ENCODE data around the gene VN1R2.
"Not testable (repeated sequence)": the region's sequence is repeated elsewhere in the genome, so short reads cannot be mapped to it uniquely, and the experiment has no call there.

VN1R2 gene

GRCh38 chr19:53257715-53258342 lies at the start of gene VN1R2:
Gene VN1R2, plus strand, starts transcription at chr19:53258292. Its CDS starts 84 bp downstream, at chr19:53258376.
- H3K27me3 ChIP-seq (ENCODE audit: control insufficient read depth, insufficient read depth, low read length); H3K36me3 ChIP-seq (ENCODE audit: control insufficient read depth, insufficient read depth, low read length); H3K4me1 ChIP-seq (ENCODE audit: control insufficient read depth, insufficient read depth, low read length): not testable (repeated sequence)

GRCh38 chr19:53211554-53211953 lies 46.5 kb upstream of the VN1R2 start:
- H3K27me3 ChIP-seq (ENCODE audit: control insufficient read depth, insufficient read depth, low read length); H3K36me3 ChIP-seq (ENCODE audit: control insufficient read depth, insufficient read depth, low read length); H3K4me1 ChIP-seq (ENCODE audit: control insufficient read depth, insufficient read depth, low read length); H3K4me3 ChIP-seq (ENCODE audit: low read depth, low read length); H3K9ac ChIP-seq (ENCODE audit: low read depth, low read length): not testable (repeated sequence)
- H3K9me3 ChIP-seq (ENCODE audit: control insufficient read depth, insufficient read depth, low read length) = peaks cover 24% of the 10 kb centered on the region

More at GRCh38 chr19:53257715-53258342, at the start of gene VN1R2:
- not testable (repeated sequence) for H3K4me3 ChIP-seq (ENCODE audit: low read depth, low read length); H3K9me3 ChIP-seq (ENCODE audit: control insufficient read depth, insufficient read depth, low read length); H3K9ac ChIP-seq (ENCODE audit: low read depth, low read length)

- Histone ChIP-seq H3K36me3 (ENCODE audit: control insufficient read depth, insufficient read depth, low read length) (no peaks in the 10 kb centered on the region), H3K9me3 (ENCODE audit: control insufficient read depth, insufficient read depth, low read length) (peaks cover 26% of the 10 kb centered on the region), H3K9ac (ENCODE audit: low read depth, low read length) (no peak overlapping the region), H3K4me3 (ENCODE audit: low read depth, low read length) (no peak overlapping the region), H3K4me1 (ENCODE audit: control insufficient read depth, insufficient read depth, low read length) (no peaks in the 10 kb centered on the region), H3K27me3 (ENCODE audit: control insufficient read depth, insufficient read depth, low read length) (no peaks in the 10 kb centered on the region)
Observed at GRCh38 chr19:53212703-53213320, 45.3 kb upstream of the VN1R2 start.

- not testable (repeated sequence) for H3K4me3 ChIP-seq (ENCODE audit: low read depth, low read length); H3K36me3 ChIP-seq (ENCODE audit: control insufficient read depth, insufficient read depth, low read length); H3K4me1 ChIP-seq (ENCODE audit: control insufficient read depth, insufficient read depth, low read length); H3K9ac ChIP-seq (ENCODE audit: low read depth, low read length); H3K27me3 ChIP-seq (ENCODE audit: control insufficient read depth, insufficient read depth, low read length); H3K9me3 ChIP-seq (ENCODE audit: control insufficient read depth, insufficient read depth, low read length)
Observed at GRCh38 chr19:53222716-53223115, 35.4 kb upstream of the VN1R2 start.

GRCh38 chr19:53224606-53225005 lies 33.5 kb upstream of the VN1R2 start:
- no peak overlapping the region for H3K4me3 ChIP-seq (ENCODE audit: low read depth, low read length)
- H3K4me1 ChIP-seq (ENCODE audit: control insufficient read depth, insufficient read depth, low read length) = no peaks in the 10 kb centered on the region
- H3K9me3 ChIP-seq (ENCODE audit: control insufficient read depth, insufficient read depth, low read length) = no peaks in the 10 kb centered on the region
- H3K27me3 ChIP-seq (ENCODE audit: control insufficient read depth, insufficient read depth, low read length) = no peaks in the 10 kb centered on the region
- no peak overlapping the region for H3K9ac ChIP-seq (ENCODE audit: low read depth, low read length)
- no peaks in the 10 kb centered on the region for H3K36me3 ChIP-seq (ENCODE audit: control insufficient read depth, insufficient read depth, low read length)

- no peak overlapping the region for H3K4me3 ChIP-seq (ENCODE audit: low read depth, low read length)
- peaks cover 31% of the 10 kb centered on the region for H3K9me3 ChIP-seq (ENCODE audit: control insufficient read depth, insufficient read depth, low read length)
- H3K9ac ChIP-seq (ENCODE audit: low read depth, low read length) = no peak overlapping the region
- H3K4me1 ChIP-seq (ENCODE audit: control insufficient read depth, insufficient read depth, low read length) = no peaks in the 10 kb centered on the region
- no peaks in the 10 kb centered on the region for H3K27me3 ChIP-seq (ENCODE audit: control insufficient read depth, insufficient read depth, low read length)
- H3K36me3 ChIP-seq (ENCODE audit: control insufficient read depth, insufficient read depth, low read length) = peaks cover 15% of the 10 kb centered on the region
Observed at GRCh38 chr19:53237114-53237777, 20.8 kb upstream of the VN1R2 start.

GRCh38 chr19:53246498-53246897 lies 11.6 kb upstream of the VN1R2 start:
- H3K36me3 ChIP-seq (ENCODE audit: control insufficient read depth, insufficient read depth, low read length) = peaks cover 25% of the 10 kb centered on the region
- no peak overlapping the region for H3K9ac ChIP-seq (ENCODE audit: low read depth, low read length)
- H3K4me1 ChIP-seq (ENCODE audit: control insufficient read depth, insufficient read depth, low read length) = no peaks in the 10 kb centered on the region
- H3K27me3 ChIP-seq (ENCODE audit: control insufficient read depth, insufficient read depth, low read length) = no peaks in the 10 kb centered on the region
- H3K9me3 ChIP-seq (ENCODE audit: control insufficient read depth, insufficient read depth, low read length) = peaks cover 2% of the 10 kb centered on the region
- H3K4me3 ChIP-seq (ENCODE audit: low read depth, low read length) = no peak overlapping the region

GRCh38 chr19:53254411-53255341 lies 3.4 kb upstream of the VN1R2 start, which contains the start of gene ZNF677:
Gene ZNF677, minus strand, starts transcription at chr19:53254873. Its CDS starts 3,323 bp downstream, at chr19:53251550.
- H3K4me1 ChIP-seq (ENCODE audit: control insufficient read depth, insufficient read depth, low read length) = no peaks in the 10 kb centered on the region
- H3K9ac ChIP-seq (ENCODE audit: low read depth, low read length) = peak within 1 kb of the TSS; percentile 89
- no peaks in the 10 kb centered on the region for H3K27me3 ChIP-seq (ENCODE audit: control insufficient read depth, insufficient read depth, low read length)
- H3K36me3 ChIP-seq (ENCODE audit: control insufficient read depth, insufficient read depth, low read length) = peaks cover 5% of the 10 kb centered on the region
- peak within 1 kb of the TSS; percentile 99 for H3K4me3 ChIP-seq (ENCODE audit: low read depth, low read length)
- H3K9me3 ChIP-seq (ENCODE audit: control insufficient read depth, insufficient read depth, low read length) = peaks cover 6% of the 10 kb centered on the region

GRCh38 chr19:53267623-53268022 lies 9.5 kb downstream of the VN1R2 start, which contains the start of gene VN1R4:
Gene VN1R4, minus strand, starts transcription at chr19:53267723. Its CDS starts 58 bp downstream, at chr19:53267665.
- not testable (repeated sequence) for H3K9me3 ChIP-seq (ENCODE audit: control insufficient read depth, insufficient read depth, low read length); H3K9ac ChIP-seq (ENCODE audit: low read depth, low read length); H3K4me1 ChIP-seq (ENCODE audit: control insufficient read depth, insufficient read depth, low read length); H3K27me3 ChIP-seq (ENCODE audit: control insufficient read depth, insufficient read depth, low read length); H3K4me3 ChIP-seq (ENCODE audit: low read depth, low read length); H3K36me3 ChIP-seq (ENCODE audit: control insufficient read depth, insufficient read depth, low read length)

GRCh38 chr19:53269861-53270260 lies 11.8 kb downstream of the VN1R2 start:
- not testable (repeated sequence) for H3K9ac ChIP-seq (ENCODE audit: low read depth, low read length); H3K27me3 ChIP-seq (ENCODE audit: control insufficient read depth, insufficient read depth, low read length); H3K4me3 ChIP-seq (ENCODE audit: low read depth, low read length); H3K4me1 ChIP-seq (ENCODE audit: control insufficient read depth, insufficient read depth, low read length); H3K9me3 ChIP-seq (ENCODE audit: control insufficient read depth, insufficient read depth, low read length); H3K36me3 ChIP-seq (ENCODE audit: control insufficient read depth, insufficient read depth, low read length)

GRCh38 chr19:53272044-53272443 lies 14.0 kb downstream of the VN1R2 start:
- Histone ChIP-seq H3K4me3 (ENCODE audit: low read depth, low read length) (no peak overlapping the region), H3K4me1 (ENCODE audit: control insufficient read depth, insufficient read depth, low read length) (no peaks in the 10 kb centered on the region), H3K9me3 (ENCODE audit: control insufficient read depth, insufficient read depth, low read length) (peaks cover 6% of the 10 kb centered on the region), H3K9ac (ENCODE audit: low read depth, low read length) (no peak overlapping the region), H3K27me3 (ENCODE audit: control insufficient read depth, insufficient read depth, low read length) (peaks cover 2% of the 10 kb centered on the region), H3K36me3 (ENCODE audit: control insufficient read depth, insufficient read depth, low read length) (no peaks in the 10 kb centered on the region)

Data from iPS-15b (cell line).